ENCODE data around the gene FBXO5.

- TF ChIP-seq EZH2 (IDR thresholded peaks at IDR 0.05; ENCODE audit: borderline replicate concordance, low read depth, low read length, poor library complexity, severe bottlenecking): no peak
- TF ChIP-seq, protein P1, sequence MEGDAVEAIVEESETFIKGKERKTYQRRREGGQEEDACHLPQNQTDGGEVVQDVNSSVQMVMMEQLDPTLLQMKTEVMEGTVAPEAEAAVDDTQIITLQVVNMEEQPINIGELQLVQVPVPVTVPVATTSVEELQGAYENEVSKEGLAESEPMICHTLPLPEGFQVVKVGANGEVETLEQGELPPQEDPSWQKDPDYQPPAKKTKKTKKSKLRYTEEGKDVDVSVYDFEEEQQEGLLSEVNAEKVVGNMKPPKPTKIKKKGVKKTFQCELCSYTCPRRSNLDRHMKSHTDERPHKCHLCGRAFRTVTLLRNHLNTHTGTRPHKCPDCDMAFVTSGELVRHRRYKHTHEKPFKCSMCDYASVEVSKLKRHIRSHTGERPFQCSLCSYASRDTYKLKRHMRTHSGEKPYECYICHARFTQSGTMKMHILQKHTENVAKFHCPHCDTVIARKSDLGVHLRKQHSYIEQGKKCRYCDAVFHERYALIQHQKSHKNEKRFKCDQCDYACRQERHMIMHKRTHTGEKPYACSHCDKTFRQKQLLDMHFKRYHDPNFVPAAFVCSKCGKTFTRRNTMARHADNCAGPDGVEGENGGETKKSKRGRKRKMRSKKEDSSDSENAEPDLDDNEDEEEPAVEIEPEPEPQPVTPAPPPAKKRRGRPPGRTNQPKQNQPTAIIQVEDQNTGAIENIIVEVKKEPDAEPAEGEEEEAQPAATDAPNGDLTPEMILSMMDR (conservative IDR thresholded peaks at IDR 0.05; ENCODE audit: low read depth, low read length): no peak
These were observed 595 bp downstream of the FBXO5 start for GRCh38 chr6:152981989-152982903.

Data from A673 (cell line).